Hindlimb muscle (tissue), 1 donor: ENCODE data around the gene TGFB2. TPM values are rescaled to one million over a fixed set of nuclear protein-coding genes. Genes with fewer than 3 reads are reported as not detected.
A peak's percentile ranks its signal among the peaks of the same experiment; 100 is the strongest.

Experiments
- DNase-seq: peaks from one replicate; pipeline ENCODE4 v3.0.0-alpha.2; 2013
- polyA plus RNA-seq: library from polyadenylated mRNA; unstranded; fragments of 120-200 nt; gene quantifications from one replicate; pipeline ENCODE4 v1.2.1, GENCODE V29; 2013; ENCODE audit not compliant: insufficient read length

TGFB2 gene
- polyA plus RNA-seq, 1 donor: 54.3 TPM

DNA sequence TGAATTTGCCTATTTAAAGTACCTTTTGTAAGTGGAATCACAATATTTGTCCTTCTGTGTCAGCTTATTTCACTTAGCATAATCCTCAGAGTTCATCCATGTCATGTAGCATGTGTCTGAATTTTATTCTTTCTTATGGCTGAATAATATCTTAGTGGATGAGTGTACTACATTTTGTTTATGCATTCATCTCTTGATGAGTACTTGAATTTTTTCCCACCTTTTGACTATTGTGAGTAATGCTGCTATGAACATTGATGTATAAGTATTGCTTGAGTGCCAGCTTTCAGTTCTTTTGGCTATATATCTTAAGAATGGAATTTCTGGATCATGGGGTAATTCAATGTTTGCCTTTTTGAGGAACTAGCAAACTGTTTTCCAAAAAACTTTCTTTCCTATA is 84.2 kb downstream of the TGFB2 start:
- no peak for DNase-seq

DNA sequence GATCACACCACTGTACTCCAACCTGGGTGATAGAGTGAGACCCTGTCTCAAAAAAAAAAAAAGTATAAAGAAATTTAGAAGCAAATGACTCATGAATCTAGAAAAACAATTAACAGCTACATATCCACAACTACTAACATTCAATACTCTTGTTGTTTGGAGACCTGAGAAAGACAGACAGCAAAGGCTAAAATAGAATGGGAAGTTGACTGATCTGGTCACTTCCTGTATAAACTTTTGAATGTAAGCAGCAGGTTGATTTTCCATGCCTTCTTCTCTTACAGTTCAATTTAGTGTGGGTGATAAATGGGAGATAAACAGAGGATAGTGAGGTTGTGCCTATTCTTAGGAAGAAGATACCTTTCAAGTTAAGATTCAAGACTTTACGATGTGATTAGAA is 85.2 kb downstream of the TGFB2 start:
- no peak for DNase-seq

DNA sequence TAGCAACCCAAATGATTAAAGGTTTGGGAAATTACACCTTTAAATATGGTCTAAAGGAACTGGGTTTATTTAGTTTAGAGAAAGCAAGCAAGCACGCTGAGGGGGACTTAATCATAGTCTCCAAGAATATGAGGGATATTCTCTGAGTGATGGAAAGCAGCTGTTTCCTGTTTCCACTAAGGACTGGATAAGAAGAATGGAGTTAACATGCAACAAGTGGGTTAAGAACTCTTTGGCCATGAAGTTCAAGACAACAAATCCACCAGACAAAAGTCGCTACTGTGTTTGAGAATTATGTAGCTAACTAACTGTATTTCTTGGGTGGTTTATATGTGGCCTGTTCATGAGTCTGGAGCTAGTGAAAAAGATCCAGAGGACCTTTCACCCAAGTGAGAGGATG is 85.7 kb downstream of the TGFB2 start:
- no peak for DNase-seq

DNA sequence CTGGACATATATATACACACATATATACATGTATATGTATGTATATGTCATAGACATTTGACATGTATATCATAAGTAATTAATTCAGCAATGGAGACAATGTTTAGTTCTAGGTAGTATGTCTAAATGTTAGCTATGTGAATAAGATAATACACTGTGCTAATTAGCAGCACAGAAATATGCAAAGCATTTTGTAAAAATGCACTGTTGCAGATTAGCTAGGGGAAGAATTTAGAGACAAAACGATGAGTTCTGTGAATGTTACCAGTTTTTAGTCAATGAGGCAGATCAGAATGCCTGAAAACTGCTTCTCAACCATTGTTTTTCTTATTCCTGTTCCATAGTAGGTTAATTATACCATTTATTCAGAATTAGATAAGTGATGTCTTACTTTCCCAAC is 86.3 kb downstream of the TGFB2 start:
- no peak for DNase-seq

DNA sequence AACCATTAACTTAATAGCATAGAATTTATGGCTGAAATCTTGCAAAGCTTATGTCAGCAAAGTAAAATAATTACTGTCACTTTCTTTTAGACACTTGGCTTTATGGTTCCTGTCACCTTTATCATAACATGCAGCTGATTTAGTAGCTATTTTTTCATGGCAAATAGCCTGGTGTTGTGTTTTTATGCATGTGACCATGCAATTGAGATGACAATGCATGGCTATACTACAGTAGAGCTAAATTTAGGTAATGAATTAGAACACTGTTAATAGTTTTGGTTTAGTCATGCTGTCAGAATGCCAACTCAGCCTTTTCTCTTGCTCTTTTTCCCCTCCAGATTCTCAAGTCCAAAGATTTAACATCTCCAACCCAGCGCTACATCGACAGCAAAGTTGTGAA is 88.6 kb downstream of the TGFB2 start:
- no peak for DNase-seq

DNA sequence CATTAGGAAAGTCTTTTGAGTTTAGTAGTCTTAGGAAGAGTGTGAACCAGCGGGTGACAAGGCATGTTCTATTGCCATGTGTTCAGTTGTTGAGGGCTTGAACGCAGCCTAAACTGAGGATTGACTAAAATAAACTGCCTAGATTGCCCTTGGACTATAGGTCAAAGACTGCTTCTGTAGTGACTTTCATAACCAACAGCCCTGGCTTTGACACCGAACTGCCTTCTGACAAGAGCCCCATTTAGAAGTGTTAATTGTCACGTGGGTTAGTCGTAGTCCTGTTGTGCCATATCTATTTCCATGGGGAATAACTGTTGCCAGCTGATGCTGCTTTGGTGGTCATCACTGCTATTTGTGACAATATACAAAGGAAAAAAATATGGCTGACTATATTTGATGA is 90.4 kb downstream of the TGFB2 start:
- no peak for DNase-seq

DNA sequence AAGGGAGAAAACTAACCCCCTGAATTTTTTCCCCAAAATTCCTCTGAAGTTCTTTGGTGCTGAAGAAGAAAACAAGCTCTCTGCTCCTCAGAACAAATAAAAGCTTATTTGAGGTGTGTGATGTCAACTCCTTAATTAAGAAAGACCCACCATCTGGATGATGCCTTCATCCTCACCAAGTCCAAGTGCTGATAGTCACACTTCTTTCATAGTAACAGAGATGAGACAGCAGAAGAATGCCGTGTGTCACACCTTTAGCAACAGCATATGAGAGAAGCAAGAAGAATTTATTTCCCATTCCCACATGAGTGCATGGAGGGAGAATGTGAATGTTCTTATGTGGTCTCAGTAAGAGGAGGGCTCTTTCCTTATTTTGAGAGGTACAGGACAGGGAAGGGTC is 91.2 kb downstream of the TGFB2 start:
- no peak for DNase-seq

DNA sequence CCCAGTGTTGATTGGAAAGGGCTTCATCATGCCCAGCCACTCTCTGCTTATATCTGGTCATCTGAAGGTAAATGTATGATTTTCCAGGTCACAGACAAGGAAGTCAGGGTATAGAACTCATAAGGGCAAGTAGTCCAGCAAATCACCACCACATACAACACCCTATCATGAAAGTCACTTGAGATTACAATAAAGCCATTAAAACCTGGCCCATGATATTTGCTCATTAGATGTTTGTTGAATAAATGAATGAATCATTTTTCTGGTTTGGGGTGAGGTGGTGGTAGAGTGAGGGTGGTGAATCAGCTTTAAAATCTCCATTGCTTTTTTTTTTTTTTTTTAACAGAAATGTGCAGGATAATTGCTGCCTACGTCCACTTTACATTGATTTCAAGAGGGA is 91.9 kb downstream of the TGFB2 start:
- no peak for DNase-seq

DNA sequence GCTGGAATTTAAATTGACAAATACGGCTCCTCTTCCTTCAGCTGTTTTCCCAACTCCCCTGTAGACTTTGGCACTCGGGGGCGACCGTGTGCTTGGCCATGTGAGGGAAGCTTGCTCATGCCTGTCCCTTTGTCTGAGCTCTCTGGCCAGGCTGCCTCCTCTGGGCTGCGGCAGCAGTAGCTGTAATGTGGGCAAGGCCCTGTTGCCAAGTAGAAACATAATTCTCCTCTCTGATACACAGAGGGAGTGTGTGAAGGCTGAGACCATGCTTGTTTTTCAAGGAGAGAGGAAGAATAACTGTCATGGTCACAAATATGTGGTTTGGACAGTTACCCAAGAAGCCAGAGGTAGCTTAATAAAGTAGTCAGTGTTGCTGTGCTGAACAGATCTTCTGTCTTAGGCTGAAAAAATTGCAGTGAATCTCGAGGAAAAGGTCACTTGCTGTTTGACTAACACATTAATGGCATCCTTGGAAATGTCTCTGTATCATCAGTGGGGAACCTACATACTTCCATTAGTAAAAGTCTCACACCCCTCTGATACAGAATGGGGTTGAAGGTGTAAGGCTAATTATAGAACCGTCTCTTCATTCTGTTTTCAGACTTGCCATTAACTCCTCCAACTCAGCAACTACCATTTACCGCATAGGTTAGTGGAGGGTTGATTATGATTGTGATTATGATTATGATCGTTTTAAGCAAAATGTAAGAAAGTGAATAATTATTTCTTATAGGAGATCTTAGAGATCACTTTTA is 94.6 kb downstream of the TGFB2 start:
- DNase-seq: no peak

DNA sequence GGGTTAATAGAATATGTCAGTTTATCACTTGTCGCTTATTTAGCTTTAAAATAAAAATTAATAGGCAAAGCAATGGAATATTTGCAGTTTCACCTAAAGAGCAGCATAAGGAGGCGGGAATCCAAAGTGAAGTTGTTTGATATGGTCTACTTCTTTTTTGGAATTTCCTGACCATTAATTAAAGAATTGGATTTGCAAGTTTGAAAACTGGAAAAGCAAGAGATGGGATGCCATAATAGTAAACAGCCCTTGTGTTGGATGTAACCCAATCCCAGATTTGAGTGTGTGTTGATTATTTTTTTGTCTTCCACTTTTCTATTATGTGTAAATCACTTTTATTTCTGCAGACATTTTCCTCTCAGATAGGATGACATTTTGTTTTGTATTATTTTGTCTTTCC is 98.1 kb downstream of the TGFB2 start:
- no peak for DNase-seq

DNA sequence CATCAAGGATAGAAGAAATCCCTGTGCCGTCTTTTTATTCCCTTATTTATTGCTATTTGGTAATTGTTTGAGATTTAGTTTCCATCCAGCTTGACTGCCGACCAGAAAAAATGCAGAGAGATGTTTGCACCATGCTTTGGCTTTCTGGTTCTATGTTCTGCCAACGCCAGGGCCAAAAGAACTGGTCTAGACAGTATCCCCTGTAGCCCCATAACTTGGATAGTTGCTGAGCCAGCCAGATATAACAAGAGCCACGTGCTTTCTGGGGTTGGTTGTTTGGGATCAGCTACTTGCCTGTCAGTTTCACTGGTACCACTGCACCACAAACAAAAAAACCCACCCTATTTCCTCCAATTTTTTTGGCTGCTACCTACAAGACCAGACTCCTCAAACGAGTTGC is 99.0 kb downstream of the TGFB2 start:
- no peak for DNase-seq

DNA sequence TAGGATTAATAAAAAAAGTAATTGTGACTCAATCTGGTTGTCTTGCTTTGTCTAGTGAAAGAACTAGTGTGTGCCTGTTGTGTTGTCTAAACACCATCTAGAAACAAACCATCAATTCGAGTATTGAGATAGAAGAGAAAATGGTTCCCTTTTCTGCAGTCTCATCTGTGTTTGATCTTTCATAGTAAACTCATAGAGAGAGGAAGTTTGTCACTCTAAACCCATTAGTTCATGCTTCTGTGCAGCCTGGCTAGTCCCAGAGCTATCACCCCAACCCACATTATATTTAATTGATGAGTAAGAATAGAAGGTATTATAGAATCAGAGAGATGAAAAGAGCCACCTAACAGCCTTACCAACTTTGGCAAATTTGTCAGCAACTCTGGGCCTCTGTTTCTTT is 99.5 kb downstream of the TGFB2 start:
- no peak for DNase-seq

DNA sequence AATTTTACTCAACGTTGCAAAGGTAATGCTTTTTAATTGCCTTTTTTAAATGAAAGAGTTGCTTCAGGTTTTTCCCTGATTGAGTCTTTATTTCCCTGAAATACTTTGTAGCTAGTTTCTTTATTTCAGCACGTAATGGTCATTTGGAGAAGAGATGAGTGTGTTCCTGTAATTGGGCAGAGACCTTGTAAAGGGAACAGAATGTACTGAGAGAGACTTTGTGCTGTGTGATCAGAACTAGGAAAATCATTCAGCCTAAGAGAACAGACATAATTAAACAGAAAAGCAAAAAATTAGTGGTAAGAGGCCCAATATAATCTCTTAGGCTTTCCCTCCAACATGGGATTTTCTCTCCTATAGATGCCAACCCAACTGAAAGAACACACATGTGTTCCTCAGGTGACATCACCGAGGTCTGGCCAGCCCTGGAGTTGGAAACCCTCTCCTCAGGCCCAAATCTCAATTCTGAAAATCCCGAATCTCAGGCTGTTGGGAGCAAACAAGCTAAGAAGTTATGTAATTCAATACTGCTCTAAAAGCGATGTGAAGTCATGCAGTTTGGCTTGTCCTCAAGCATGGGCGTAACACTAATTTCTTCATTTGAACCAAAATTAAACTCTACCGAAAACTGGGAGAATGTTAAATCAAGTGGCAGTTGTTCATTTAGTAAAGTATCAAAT is 102.0 kb downstream of the TGFB2 start:
- no peak for DNase-seq

DNA sequence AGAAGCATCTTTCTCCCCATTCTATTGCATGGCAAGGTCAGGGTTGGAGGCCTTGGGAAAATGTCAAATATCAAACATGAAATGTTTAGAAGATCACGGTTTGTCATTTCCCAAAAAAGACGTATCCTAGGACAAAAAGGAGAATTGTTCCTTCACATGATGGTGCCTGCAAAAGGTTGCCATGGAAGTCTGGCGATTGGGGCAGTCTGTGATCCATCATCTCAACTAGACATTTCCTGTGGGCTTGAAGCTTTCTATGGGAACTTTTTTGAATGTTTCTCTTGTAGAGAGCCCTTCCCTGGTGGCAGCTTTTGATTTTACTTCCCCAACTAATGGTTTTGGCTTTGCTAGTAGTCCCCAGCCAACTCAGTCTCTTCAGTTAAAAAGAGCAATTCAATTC is 106.3 kb downstream of the TGFB2 start:
- no peak for DNase-seq

DNA sequence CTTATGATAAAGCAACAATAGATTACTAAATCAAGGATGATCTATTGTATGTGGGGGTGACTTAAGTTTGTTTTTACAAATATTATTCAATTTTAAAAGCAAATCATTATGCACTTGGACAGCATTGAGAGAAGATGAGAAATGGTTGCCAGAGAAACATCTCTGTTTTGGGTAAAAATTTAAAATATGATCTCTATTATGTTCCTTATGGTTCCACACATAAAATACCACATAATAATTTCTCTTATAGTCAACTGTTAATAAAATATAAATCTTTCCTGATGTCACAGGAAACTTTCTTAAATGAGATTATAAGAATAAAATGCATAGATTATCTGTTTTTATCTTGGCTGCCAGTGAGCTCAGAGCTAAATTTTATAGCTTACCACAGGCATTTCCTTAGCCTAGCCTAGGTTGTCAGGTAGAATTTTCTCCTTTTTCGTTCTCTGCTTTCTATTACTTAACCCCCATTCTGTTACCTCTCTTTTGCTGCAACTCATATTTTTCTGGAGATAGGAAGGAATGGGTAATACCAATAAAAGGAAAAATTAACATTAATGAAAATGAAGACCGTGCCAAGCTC is 109.7 kb downstream of the TGFB2 start:
- no peak for DNase-seq

DNA sequence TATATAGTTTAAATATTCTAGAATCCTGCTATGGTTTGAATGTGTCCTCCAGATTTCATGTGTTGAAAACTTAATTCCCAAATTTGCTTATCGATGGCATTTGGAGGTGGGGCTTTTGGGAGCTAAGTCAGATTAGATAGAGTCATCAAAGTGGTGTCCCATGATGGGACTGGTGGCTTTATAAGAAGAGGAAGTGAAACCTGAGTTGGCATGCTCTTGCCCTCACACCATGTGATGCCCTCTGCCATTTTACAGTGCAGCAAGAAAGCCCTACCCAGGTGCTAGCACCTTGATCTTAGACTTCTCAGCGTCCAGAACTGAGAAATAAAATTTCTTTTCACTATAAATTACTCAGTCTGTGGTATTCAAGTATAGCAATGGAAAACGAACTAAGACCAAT is 111.3 kb downstream of the TGFB2 start:
- no peak for DNase-seq

DNA sequence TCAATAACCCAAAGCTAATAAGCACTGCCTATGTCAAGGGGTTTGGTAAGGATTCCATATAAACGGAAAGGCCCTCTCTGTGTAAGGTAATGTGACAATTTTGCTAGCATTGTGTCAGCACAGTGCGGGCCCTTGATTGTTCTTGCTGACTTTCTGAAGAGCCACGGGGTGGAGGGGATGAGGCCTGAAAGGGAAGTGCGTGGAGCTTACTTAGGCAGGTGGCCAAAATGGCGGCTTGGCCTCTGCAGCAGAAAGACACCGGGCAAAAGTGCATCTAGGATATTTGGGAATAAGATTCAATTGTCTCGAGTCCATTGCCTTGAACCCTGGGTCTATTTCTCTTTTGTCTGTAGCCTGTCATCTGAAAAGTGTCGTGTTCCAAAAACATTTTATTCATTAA is 114.3 kb downstream of the TGFB2 start:
- DNase-seq: no peak

DNA sequence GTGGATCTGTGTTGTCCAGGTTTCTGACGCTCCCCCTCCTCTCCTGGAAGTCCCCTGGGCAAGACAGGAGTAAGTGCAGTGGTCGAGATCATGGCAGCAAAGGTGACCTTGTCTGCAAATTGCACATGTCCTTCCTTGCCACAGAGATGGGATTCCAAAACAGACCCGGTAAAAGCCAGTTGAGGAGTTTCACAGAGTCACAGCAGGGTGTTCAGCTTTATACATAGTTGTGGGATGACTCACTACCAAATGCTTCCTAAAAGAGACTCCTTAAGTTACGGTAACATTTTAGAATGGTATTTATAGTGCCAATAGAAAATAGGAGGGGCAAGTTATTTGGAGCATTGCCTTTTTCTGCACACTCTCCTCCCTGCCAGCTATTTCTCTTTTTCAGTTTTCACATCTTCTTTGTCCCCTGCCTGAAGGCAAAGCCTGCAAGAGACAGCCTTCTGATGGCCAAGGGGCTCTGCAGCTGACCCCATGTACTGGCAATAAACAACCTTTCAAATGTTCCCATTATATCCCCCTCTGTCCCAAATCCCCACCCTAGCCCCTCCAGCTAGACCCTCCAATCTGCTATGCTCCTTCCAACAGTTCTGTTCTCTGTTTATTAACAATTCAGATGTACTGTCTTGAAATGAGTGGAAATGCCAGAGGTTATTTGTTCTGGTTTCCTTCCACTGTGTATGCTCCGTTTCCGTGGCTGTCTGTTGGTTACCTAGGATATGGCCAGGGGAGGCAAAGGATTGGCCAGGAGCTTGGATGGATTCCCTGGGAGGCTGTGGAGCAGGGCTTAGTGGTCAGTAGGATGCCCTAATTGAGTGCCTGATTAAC is 115.0 kb downstream of the TGFB2 start:
- DNase-seq: peak; percentile 74

DNA sequence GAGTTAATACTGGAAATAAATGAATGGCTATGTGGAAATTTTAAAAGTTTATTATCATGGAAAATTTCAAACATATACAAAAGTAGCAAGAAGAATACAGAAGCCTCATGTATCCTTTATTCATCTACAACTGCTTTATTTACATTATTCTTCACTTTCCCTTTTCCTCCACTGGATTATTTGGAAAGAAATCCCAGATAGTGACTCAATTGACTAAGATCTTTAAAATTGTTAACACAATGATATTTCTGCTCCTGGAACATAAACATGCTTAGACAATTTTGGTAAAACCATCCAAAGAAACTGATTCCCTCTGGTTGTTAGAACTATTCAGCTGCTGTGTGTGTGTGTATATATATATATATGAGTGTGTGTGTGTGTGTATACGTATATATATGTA is 116.2 kb downstream of the TGFB2 start:
- no peak for DNase-seq

DNA sequence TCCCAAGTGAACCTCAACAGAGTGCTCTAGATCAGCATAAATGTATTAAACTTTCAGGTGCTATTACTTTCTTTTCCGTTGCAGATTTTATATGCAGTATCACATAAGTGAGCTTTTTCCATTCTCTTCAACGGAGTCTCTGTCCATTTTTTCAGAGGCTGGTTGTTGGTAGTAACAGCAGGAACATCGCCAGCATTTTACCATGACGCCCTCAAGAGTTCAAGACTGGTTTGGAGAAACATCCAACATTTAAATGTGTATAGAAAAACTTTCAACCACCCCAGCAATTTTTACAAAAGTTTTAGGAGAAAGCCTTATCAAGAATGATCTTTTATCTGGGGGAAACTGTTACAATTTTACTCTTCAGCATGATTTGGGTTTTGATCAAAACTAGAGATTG is 117.0 kb downstream of the TGFB2 start:
- no peak for DNase-seq

DNA sequence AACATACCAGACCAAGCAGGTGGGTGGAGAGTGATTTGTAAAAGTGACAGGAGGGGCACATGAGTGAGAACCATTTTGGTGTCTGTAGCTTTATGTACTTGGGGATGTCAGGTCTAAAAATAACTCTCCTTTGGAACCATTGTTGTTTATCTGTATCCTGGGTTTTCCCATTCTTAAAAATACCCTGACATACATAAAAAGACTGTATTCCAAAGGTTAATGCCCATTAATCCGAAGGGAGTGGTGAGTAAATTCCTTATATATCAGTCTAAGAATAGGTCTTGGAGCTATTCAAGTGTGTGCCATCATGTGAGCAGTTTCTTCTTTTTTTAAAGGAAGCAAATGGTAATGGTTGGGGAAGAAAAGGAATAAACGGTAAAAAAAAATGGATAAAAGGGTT is 117.5 kb downstream of the TGFB2 start:
- DNase-seq: no peak

DNA sequence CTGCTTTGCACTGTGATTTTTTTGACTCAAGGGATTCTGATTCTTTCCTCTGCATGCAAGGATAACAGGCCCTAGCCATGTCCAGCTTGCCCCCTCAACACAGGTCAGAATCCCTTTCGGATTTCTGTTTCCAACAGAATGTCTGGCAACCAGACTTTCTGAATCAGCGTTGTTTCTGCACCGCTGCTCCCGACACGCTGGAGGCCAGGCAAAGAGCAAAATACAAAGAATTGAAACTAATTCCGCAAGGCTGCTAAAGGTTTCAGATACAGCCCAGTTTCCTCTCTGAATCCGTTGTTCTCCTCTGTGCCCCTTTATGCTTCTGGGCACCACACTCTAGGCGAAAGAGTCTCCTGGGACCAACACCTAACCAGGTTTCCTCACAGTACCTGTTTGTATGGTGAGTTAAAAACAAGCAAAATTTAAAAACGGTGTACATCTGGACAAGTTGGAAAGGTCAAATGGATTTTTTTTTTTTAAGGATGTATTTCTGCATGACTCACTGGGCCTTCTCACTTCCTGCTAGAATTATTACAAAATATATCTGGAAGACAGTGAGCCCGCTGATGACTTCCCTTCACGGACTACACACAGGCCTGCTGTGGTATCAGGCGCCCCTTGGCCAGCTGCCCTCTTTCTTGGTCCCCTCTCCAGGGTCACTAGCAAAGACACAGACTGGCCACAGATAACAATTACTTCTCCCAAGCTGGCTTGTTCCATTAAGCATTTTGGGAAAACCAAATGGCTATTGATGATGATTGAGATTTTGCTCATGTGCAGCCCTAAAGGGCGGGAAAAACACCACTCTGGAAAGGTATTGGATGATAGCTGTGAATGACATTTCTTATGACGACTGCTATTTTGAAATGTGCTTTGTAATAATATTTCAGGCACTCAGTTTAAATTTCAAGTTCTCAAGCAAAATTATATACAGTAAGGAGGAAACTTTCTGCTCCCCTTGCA is 118.3 kb downstream of the TGFB2 start:
- peak; percentile 63 for DNase-seq
